ENCODE measurements around the gene HTATIP2. TPM values are rescaled to one million over a fixed set of nuclear protein-coding genes. Genes with fewer than 3 reads are reported as not detected.

Gene HTATIP2
- total and polyA plus RNA-seq, 2 of the 4 experiments (the other 2 are of a cell fraction), result 7.2 to 11.6 TPM

DNA sequence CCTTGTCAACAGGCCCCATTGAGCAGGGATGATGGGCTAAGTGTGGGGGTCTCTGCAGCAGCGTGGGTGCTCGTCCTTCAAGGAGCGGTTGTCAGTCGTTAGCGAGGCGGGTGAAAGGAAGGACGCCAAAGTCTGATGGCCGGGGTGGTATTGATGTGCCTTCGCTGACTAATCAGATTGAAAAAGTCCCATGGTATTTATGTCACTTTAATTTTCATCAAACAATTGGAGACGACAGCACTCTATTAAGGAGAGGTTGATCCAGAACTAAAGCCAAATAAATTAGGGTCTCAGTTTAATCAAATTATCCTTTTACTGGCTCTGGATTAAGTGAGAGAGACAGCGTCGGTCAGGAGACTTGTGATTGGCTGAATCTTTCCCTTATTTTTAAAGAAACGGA, 9.6 kb downstream of the HTATIP2 start:
- intact Hi-C loops (cut with micrococcal nuclease), result no loop called here
- dilution Hi-C loops (cut with HindIII; ENCODE audit: low sequenced_read_pairs, unreplicated experiment), result no loop called here
- no peak overlapping the region for H3K23ac ChIP-seq (ENCODE audit: low read depth, low read length)
- no peak overlapping the region for H3K4me2 ChIP-seq (ENCODE audit: low read depth, low read length)
- H3K36me3 ChIP-seq (ENCODE audit: control insufficient read depth, insufficient read depth, low read length), result peaks cover 3% of the 10 kb centered on the region
- H3K79me1 ChIP-seq (ENCODE audit: low read depth in 1 of 2, low read length in 2 of 2), result peaks cover 3 to 7% of the 10 kb centered on the region in 2 experiments; a peak in 3 of 4 replicates
- TF ChIP-seq MXI1 (IDR thresholded peaks at IDR 0.05; ENCODE audit: borderline replicate concordance, low read depth, low read length) (no peak), CEBPB (IDR thresholded peaks at IDR 0.05; ENCODE audit: low read depth, low read length) (no peak), BHLHE40 (IDR thresholded peaks at IDR 0.05; ENCODE audit: low read depth, low read length) (no peak), SMC3 (IDR thresholded peaks at IDR 0.05; ENCODE audit: low read depth, low read length) (no peak), FOS (IDR thresholded peaks at IDR 0.05; ENCODE audit: low read depth, low read length) (no peak), NFE2L2 (IDR thresholded peaks at IDR 0.05; ENCODE audit: low read depth, low read length) (no peak), CTCF (conservative IDR thresholded peaks at IDR 0.05; ENCODE audit: low read depth, low read length) (no peak), RAD21 (IDR thresholded peaks at IDR 0.05; ENCODE audit: low read length) (no peak), RFX5 (IDR thresholded peaks at IDR 0.05; ENCODE audit: low read depth, low read length) (no peak)
- TF ChIP-seq, protein P1, sequence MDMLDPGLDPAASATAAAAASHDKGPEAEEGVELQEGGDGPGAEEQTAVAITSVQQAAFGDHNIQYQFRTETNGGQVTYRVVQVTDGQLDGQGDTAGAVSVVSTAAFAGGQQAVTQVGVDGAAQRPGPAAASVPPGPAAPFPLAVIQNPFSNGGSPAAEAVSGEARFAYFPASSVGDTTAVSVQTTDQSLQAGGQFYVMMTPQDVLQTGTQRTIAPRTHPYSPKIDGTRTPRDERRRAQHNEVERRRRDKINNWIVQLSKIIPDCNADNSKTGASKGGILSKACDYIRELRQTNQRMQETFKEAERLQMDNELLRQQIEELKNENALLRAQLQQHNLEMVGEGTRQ (IDR thresholded peaks at IDR 0.05; ENCODE audit: low read depth, low read length), result no peak
- no peak overlapping the region for H3K4ac ChIP-seq (ENCODE audit: low read depth, low read length)
- ATAC-seq (ENCODE audit: low read depth) (no peak), DNase-seq (no peak)
- no peak overlapping the region for H4K91ac ChIP-seq (ENCODE audit: insufficient read depth, low read depth, low read length)
- BruUV-seq (replicated peaks), result no TSS peak
- ChIA-PET CTCF (interaction anchor here (1.3 kb wide), 1 partner anchor 9 kb away, joined by 3 read pairs; the partner anchor contains the start of gene HTATIP2), POLR2A (ENCODE audit: unreplicated experiment) (no interaction called here)
- no peak overlapping the region for H3K4me3 ChIP-seq (ENCODE audit: insufficient read depth, low read depth, low read length)
- no peak overlapping the region for H2BK120ac ChIP-seq (ENCODE audit: low read depth, low read length)
- H4K20me1 ChIP-seq (ENCODE audit: insufficient read depth, low read length), result no peaks in the 10 kb centered on the region
- no peak overlapping the region for H3K14ac ChIP-seq (replicated peaks; ENCODE audit: low read depth, low read length)
- no peak overlapping the region for H3K18ac ChIP-seq (ENCODE audit: low read depth, low read length)
- H2BK15ac ChIP-seq (ENCODE audit: low read depth, low read length), result no peak overlapping the region
- no peaks in the 10 kb centered on the region for H3K27me3 ChIP-seq (ENCODE audit: control insufficient read depth, insufficient read depth, low read length)
- H2AK9ac ChIP-seq (replicated peaks; ENCODE audit: low read depth, low read length, poor library complexity), result no peak overlapping the region
- H2BK20ac ChIP-seq (ENCODE audit: low read depth, low read length), result no peak overlapping the region
- no peaks in the 10 kb centered on the region for H3K9me3 ChIP-seq (ENCODE audit: control insufficient read depth, insufficient read depth, low read length)
- no peak overlapping the region for H3K9ac ChIP-seq (ENCODE audit: low read depth, low read length)
- H3K9me1 ChIP-seq (ENCODE audit: insufficient read depth, low read length), result peaks cover 4% of the 10 kb centered on the region
- H3K27ac ChIP-seq (ENCODE audit: insufficient read depth, low read length), result no peak overlapping the region
- H4K8ac ChIP-seq (ENCODE audit: low read depth in 2 of 2, low read length in 2 of 2), result no peak overlapping the region
- H4K5ac ChIP-seq (ENCODE audit: low read depth, low read length), result no peak overlapping the region
- 95% methylated on average over 4 of the region's 13 CpGs; no CpG with 5 or more reads in 1 of the 2 experiments for WGBS, 2 experiments (ENCODE audit: extremely low coverage in 2 of 2, insufficient read length in 1 of 2)
- H3K4me1 ChIP-seq (ENCODE audit: control insufficient read depth, insufficient read depth, low read length), result peaks cover 9% of the 10 kb centered on the region
- no peak overlapping the region for H3K56ac ChIP-seq (ENCODE audit: extremely low read depth, insufficient read depth, low read length)
- in situ Hi-C loops (cut with MboI; ENCODE audit: low sequenced_read_pairs), result loop anchor here (25.0 kb wide), 1 partner anchor 436 kb away; no protein-coding TSS in a partner anchor
- H2AFZ ChIP-seq (replicated peaks; ENCODE audit: low read length, poor library complexity), result no peak overlapping the region
- H2AK5ac ChIP-seq (ENCODE audit: low read depth, low read length), result no peak overlapping the region
- H2BK5ac ChIP-seq (ENCODE audit: low read depth, low read length, poor library complexity, severe bottlenecking), result no peak overlapping the region

All from IMR-90 (cell line).